ENCODE results near the gene TEKTIP1. TPM values are rescaled to one million over a fixed set of nuclear protein-coding genes. Genes with fewer than 3 reads are reported as not detected.

The TEKTIP1 gene
- total and polyA plus RNA-seq, 9 of the 15 experiments (the other 6 are each of a cell fraction or from before 2014, with no cell fraction given), result 0.66 TPM; not detected in 8

- peak; percentile 35 for TF ChIP-seq EP300 (IDR thresholded peaks at IDR 0.05; ENCODE audit: low read length)
- no peak for TF ChIP-seq FUS (optimal IDR thresholded peaks at IDR 0.05; ENCODE audit: low read depth, low read length)
- no peak for TF ChIP-seq KLF13 (tag; IDR thresholded peaks at IDR 0.05; ENCODE audit: borderline replicate concordance, low read depth)
- TF ChIP-seq GTF2B (IDR thresholded peaks at IDR 0.05; ENCODE audit: extremely low read depth, insufficient read length), result no peak
- TF ChIP-seq SMARCE1 (IDR thresholded peaks at IDR 0.05), result peak; percentile 49; the same call in 1 of the 2 replicates
- no peak for TF ChIP-seq MGA (IDR thresholded peaks at IDR 0.05)
- no peak for TF ChIP-seq POLR2AphosphoS5 (IDR thresholded peaks at IDR 0.05; ENCODE audit: control insufficient read depth, insufficient read depth, low read depth, low read length)
- no peak for TF ChIP-seq ATF2 (CRISPR knock-in tag; IDR thresholded peaks at IDR 0.05)
- TF ChIP-seq ZBTB43 (CRISPR knock-in tag; IDR thresholded peaks at IDR 0.05), result no peak
Observed at GRCh38 chr19:3521104-3521445, 17.9 kb upstream of the TEKTIP1 start (continued).

All from K562 (cell line).